ENCODE measurements around the gene IRF1.

IRF1 gene

DNA sequence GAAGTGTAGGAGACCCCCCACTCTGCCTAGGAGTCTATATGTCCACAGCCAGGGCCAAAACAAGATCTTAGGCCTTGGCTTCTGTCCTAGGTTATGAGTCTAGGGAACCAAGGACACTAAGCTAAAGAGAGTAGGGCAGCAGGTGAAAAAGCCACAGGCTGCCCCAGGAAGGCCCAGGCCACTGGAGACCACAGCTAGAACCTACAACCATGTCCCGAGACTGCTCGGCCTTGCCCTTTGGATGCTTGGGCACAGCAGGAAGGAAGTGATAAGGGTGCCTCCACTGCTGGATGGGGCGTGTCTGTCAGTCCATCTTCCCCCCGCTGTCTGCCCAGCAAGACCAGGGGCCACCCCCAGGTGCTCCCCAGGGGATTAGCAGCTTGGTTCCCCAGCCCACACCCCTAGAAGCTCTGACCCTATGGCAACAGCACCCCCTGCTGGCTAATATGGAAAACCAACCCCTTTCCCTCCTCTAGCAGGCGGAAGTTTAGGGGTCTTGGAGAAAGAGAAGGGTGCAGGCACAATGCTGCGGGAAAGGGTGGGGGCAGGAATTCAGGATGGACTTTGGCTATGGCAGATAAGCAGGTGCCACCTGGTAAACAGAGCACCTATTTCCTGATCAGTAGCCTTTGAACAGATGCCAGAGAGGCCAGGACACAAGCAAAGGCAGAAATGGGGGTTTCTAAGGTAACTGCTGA is 10.5 kb upstream of the IRF1 start:
- peak; percentile 91 for DNase-seq (ENCODE audit: low spot score)

DNA sequence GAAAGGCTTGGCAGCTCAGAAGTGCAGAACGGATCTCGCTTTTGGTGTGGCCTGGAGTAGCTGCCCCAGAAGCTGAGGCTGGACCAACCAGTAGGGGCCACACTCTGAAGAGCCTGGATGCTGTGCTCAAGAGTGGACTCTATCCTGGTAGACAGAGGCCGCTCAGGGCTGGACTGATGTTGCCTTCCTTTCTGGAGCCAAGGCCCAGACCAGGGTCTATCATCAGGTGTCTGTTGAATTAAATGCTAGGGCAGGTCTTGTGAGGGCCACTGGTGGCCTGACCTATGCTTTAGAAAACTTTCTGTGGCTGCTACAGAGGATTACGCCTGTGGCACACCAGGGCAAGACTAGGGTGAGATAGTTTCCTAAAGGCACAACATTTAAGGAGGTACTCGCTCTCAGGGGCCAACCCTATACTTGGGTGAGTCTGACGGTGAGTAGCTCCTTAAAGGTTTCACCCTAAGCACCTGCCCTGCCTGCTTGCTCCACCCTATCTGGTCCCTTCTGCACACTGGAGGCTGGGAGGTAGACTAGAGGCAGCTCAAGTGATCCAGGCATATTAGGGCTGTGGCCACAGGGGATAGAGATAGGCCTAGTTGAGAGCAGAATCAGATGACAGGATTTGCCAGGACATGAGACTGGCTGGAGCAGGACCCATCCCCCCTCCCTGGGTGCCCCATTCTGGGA is 9.8 kb upstream of the IRF1 start:
- DNase-seq (ENCODE audit: low spot score) = peak; percentile 47

DNA sequence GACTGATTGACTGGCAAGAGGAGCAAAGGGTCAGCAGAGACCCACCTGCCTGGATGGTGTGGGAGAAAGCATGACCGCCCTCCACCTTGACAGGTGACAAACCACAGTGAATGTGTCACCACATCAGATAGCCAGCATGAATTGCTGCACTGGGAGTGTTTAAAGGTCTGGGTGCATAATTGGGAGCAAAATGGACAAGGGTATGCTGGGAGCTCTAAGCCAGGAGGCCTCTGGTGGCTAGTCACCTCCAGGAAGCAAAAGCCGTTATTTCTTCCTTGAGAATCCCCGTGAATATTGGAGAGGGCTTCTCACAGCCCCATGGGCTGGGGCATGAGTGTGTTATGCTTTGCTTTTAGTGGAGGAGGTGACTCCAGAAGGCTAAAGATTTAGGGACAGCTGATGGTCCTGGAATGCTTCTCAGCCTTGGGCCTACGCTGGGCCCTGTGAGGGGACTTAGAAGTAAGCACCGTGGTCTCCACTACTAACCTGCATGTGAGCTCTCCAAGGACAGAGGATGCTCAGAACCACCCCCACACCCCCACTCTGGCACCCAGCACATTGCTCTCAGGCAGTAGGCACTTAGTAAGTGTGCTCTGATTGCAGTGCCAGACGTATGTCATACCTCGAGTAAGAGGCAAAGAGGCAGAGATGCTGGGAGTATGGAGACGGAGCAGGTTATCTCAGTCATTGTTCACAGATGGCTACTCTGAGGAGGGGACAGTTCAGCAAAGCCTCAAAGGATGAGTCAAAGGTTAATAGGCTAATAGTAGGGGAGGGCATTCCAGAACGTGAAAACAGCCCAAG is 9.1 kb upstream of the IRF1 start:
- no peak for DNase-seq (ENCODE audit: low spot score)

DNA sequence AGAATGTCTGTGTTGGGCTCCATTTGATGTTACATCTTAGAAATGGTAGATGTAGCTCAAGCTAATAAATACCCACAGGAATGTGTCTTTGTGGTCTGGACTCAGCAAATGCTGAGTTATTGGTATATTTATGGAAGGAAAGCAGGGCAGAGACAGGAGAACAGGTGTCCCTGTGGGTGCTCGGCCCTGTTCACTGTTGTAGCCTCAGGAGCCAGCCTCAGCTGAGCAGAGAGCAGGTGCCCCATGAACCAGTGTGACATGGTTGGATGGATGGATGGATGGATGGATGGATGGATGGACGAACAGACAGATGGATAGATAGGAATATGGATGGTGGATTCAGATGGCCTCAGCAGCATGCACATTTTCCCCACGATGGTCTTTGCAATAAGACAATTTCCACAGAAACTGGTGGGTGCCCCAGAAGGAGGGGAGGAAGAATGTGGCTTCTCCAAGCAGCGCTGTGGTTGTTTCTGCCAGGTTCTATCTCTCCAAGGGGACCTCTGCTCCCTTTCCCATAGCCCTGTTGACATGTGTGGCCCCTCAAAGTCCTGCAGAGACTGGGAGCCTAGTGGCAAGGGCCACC is 8.2 kb upstream of the IRF1 start:
- DNase-seq (ENCODE audit: low spot score) = no peak

DNA sequence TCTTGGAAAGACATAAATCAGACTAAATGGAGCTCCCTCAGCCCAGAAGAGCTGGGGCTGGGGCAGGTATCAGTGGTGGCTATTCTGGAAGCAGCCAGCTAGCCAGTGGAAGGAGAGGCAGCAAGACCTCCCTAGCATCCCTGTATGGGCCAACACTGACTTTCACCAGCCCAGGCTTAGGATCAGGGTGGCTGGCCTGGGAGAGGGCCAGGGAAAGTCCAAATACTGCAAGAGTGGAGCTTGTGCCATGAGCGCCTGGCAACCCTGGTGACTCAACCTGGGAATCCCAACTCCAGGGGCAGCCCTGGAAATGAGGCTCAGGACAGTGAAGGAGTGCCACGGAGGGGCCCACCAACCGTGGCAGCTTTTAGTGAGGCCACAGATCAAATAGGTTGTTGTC is 7.6 kb upstream of the IRF1 start:
- DNase-seq (ENCODE audit: low spot score) = peak; percentile 44

DNA sequence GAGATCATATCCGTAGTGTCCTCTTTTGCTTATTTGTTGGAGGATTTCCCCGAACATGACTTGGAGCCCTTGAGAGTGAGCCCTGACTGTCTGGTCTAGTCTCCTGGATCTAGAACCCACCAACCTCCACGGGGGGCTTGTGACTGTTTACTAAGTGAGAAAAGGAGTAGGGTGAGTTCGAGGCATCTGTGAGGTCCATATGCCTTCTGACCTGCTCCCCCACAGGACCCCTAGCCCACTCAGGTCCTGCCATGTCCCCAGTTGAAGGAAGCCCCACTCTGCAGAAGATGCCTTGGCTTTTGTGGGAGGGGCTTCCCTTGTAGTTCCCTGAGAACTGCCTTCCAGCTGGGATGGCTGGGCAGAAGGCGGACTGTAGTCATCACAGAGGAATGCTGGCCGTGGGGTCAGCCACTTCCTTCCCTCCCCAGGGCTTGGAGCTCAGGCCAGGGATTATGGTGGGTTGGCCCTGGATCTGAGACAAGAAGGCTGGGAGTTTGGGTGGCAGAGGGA is 7.0 kb upstream of the IRF1 start:
- DNase-seq (ENCODE audit: low spot score) = no peak

DNA sequence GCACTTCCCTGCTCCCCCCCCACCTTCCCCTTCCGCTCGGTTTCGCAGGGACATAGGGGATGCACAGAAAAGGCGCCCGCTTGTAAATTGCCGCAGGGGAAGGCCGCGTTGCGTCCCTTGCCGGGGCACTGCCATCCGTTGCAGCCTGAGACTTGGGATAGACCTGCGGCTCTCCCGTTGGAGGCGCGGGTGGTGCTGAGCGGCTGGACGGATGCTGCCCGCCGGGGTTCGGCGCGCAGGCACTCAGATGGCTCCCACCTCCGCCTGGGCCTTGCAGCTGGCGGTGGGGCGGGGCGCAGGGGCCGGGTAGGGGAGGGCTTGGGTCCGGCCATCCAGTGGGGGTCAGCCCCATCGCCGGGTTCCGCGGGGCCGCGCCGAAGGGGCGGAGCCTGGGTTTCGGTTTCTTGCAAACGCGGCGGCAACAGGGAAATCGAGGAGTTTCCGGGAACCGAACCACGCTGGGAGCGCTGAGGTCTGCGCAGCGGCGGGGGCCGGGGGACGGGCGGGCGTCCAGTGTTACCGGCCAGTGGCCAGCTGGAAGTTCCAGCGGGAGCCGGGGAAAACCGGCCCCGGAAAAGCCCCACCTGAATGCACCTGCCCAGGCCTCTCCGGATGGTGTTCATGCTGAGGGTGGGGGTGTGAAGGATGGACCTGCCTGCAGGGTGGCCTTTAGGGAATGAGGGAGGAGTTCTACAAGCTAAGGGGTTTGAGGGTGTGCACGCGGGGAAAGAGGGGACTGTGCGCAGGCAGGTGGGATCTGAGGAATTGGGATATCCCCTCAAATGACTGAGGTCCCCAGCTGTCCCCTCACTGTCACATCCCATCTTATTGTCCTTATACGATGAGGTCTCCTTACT is 6.3 kb upstream of the IRF1 start:
- peak; percentile 56 for DNase-seq (ENCODE audit: low spot score)

DNA sequence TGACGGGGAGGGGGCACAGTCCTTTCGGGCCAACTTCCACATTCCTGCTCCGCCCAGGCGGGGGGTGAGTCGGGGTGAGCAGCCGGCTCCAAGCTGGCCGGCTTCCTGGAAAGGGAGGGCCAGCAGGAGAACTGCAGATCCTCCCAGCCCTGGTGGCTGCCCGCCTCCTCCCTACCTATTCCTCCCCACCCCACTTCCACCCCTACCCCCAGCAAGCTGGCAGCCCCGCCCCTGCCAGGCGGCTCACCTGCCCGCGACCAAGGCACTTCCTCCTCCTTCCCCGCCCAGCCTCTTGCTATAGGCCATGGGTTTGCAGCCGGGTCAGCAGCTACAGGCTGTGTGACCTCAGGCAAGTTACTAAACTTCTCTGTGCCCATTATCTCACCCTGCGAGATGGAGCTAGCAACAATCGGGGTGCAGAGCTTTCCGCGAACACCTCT is 5.6 kb upstream of the IRF1 start:
- peak; percentile 75 for DNase-seq (ENCODE audit: low spot score)

DNA sequence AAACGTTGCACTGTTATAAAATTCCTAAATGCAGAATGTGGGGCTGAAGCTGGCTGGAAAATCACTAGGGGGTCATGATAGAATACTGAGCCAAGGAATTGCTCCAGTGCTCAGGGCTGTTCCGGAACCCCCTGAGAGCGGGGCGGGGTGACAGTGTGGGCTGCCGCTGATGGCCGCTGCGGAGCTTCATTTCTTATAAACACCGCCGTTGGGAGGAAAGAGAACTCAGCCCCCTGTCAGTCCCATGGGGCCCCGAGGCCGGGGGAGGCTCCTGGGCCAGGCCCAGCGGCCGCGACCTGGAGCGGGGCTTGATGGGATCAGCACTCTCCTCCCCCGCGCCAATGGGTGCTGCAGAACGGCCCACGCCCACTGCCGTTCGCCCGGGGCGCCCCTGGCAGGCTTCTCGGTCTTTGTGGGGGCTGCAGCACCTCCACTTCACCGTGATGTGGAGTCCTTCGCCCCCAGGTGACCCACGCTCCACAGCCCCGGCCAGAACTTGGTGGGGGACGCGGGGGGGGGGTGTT is 5.2 kb upstream of the IRF1 start:
- peak; percentile 74 for DNase-seq (ENCODE audit: low spot score)

DNA sequence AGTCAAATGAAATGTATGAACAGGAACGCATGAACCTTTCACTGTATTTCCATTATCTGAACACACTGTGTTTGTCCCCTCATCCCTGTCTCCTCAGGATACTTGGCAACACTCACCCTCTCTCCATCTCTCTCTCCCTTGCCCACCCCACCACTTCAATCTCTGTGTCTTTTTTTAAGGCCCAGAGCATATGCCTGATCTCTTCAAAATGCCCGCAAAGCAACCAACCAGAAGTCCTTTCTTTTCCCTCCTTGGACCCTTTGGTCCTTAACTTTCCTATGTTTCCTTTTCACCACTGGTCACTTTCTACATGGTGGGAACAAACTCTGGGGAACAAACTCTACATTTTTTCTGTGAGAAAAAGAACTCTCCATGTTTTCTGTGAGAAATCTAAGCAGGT is 3.2 kb upstream of the IRF1 start:
- no peak for DNase-seq (ENCODE audit: low spot score)

DNA sequence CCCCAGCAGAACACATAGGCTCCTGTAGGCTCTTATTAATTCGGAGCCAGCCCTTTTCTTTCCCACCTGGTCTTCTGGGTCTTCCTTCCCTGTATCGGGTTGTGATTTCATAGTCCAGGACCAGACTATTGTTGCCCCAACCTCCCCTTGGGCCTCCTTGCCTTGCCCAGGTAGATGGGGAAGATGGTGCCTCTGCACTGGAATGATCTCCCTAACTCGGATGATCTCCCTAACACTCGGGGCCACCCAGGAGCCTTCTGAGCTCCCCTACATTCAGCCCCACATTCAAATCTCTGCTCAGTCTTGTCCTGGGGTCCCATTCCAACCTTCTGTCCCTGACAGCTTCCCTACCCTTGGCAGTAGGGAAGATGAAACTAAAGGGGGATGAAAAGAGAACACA is 2.7 kb upstream of the IRF1 start:
- no peak for DNase-seq (ENCODE audit: low spot score)

DNA sequence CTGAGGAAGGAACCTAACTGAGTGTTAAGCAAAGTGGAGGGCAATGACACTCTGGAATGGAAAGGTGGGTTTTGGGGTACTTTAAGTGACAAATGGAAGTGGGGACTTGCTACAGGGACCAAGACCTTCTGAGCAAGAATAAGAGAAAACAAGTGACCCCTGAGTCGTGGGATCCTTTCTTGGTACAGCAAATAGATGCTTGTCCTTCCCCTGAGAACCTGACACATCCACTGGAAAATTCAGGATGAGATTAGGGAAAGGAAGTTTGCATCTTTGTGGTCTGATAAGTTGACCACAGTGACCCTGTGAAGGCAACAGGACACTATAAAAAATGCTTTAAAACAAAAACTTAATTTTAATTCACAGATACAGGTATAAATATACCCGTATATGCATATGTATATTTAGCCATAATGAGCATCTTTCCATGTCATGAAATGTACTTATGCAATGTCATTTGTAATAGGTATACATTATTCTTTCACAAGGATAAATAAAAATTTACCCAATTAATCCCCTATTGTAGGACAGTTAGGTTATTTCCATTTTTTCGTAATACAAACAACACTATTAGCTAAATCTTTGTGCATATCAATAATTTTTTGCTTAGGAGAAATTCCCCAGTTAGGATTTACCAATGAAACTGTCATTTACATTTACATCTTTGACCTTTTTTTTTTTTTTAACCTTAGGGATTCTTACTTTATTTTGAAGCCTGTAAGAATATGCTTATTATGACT is 2.0 kb upstream of the IRF1 start:
- DNase-seq (ENCODE audit: low spot score) = no peak

DNA sequence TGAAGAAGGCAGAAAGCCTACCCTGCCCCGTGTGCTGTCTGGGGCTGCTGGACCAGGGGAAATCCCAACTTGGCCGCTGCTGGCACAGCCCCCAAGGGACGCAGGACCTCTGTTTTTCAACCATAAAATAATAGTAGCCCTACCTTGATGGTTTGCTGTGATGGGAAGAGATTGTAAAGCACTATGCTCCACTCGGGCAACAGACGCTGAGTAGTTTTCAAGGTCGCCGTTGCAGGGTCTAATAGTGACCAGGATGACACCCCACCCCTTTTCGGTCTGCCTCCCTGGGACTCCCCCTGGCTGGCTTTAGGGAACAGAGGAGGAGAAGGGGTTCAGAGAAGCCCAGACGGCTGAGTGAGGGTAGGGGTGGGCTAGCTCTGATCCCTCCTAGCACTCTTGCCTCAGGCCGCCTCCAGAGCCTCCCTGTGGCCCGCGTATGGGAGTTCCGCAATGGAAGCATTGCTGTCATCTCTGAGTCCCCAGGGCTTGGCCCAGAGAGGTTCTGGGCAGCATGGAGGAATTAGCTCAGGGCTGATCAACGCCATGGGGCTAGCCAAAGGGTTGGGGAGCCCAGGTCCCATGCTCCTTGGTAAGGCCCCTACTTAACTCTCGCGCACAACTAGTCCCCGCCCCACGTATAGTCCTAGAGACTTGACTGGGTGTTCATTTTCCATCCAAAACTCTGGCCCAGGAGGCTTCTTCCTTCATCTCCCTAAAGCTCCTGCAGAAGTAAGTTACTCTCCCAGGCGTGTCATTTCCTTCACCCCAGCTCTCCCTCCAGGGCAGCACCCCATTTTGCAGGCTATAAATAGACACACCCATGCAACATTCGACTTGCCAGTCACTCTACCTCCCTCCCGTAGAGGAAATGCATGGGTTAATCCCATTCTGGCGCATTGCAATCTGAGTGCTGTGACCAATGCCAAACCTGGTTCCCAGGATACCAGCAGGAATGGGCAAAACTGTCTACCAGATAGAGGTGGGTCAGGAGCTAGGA is 1.1 kb upstream of the IRF1 start:
- peak; percentile 69 for DNase-seq (ENCODE audit: low spot score)

DNA sequence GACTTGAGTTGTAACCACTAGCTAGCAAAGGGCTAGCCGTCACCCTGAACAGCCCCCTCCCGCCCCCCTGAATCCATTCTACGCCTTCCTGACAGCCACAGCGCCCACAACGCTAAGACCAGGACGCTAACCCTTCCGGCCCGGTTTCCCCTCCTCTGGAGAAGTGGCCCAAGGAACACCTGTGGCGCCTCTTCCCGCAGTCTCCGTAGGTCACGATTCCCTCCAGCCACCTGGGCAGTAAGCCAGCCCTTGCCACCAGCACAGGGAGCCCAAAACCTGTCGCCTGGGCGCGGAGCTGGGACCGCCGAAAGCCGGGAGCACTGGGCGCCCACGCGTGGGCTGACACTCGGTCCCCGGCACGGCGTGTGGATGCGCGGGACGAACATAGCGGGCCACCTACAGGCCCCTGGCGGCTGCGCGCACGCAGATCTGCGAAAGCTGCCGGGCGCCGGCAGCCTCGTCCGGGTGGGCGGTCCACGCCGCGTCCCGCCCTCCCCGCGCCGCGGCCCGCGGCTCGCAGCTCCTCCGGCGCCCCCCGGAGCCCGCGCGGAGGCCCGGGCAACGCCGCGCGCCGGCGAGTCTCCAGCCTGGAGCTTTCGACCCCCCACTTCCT is 596 bp downstream of the IRF1 start:
- DNase-seq (ENCODE audit: low spot score) = peak; percentile 74

DNA sequence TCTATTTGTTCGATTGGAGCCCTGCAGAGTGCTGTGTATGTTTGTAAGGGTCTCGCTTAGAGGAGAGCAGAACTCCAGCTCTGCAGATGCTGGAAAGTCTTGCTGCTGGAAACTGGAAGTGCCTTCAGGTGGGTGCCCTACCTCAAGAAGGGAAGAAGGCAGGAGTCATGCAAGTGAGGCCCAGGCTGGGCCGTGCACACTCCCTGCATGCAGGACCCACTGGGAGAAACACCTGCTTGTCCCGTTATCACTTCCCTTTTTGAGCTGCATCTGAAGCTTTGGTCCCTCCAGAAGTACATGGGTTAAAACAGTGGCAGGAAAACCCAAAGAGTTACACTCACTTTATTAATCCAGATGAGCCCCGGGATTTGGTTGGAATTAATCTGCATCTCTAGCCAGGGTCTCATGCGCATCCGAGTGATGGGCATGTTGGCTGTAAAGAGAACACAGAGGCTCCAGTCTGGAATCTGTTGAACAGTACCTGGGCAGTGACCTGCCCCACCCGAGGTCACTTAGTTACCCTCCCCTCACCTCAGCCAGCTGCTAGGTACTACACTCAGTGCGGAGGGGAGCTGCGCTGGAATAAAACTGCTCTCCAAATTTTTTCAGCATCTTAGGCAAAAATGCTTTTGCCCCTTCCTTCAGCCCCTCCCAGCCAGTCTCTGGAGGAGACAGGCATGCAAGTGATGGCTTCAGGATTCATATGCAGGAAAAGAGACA is 1.4 kb downstream of the IRF1 start:
- DNase-seq (ENCODE audit: low spot score) = peak; percentile 36

DNA sequence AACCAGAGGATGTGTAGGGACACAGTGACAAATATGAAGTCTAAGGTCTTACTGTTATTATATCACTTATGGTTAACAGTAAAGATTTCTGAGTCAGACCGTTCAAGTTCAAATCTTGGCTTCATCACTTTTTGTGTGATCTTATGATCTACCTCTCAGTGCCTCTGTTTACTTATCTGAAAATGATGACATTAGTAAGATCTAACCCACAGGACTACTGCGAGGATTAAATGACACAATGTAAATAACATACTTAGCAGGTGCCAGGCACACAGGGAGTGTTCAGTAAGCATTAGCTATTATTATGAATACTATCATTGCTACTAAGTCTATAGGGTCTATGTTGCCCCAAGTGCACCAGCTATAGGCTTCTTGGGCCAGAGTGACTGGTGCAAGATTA is 2.0 kb downstream of the IRF1 start:
- no peak for DNase-seq (ENCODE audit: low spot score)

DNA sequence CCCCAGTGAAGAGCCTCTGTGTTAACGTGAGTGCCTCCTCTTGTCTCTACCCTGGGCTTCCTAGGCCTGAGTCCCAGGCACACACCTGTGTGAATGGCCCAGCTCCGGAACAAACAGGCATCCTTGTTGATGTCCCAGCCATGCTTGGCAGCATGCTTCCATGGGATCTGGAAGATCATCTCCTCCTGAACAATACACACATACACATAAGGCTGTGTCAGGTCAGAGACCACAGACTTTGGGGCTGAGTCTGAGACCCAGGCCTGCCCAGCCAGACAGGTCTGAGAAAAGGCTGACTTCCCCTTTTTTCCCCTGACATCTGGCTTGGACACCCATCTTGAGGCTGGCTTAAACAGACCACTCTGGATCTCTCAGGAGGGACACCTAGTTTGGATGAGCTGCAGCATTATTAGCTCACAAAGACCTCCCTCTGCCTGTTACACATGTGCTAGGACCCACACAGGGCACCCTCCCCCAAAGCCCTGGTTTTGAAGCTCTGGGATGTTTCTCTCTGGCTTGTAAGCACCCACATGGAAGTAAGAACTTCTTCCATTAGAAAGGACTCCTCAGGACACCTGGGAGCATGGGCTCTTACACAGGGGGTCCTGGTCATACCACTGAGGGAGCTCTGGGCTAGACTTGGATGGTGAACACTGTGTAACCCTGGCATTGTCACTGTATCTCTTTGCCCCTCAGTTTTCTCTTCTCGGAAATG is 2.6 kb downstream of the IRF1 start:
- DNase-seq (ENCODE audit: low spot score) = no peak

DNA sequence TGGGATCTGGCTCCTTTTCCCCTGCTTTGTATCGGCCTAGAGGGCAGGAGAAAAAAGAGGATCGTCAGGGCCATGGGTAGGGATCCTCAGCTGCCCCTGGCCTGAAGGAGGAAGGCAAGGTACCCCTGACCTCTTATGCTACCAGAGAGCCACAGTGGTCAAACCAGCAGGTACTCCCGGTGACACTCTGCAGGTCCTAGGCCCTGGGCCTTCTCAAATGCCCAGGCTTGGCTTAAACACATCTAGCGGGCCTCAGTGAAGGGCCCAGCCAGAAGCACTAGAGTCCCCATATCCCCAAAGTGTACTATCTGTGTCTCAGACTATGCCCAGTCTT is 3.5 kb downstream of the IRF1 start:
- no peak for DNase-seq (ENCODE audit: low spot score)

Data from hematopoietic multipotent progenitor cell treated with erythropoietin and hydrocortisone succinate and interleukin-3 and kit ligand, for 17 days (in vitro differentiated cells).